HG03558 (cell line): Measurements from ENCODE around the gene GALNT4.

ENCODE experiments used
- ATAC-seq: cut with Tn5 transposase; IDR thresholded peaks from one replicate; pipeline ENCODE4 v1.9.1; 2021; ENCODE audit warnings: moderate number of reproducible peaks; ENCODE audit not compliant: unreplicated experiment; ENCODE audit errors: extremely low read depth

The GALNT4 gene

DNA sequence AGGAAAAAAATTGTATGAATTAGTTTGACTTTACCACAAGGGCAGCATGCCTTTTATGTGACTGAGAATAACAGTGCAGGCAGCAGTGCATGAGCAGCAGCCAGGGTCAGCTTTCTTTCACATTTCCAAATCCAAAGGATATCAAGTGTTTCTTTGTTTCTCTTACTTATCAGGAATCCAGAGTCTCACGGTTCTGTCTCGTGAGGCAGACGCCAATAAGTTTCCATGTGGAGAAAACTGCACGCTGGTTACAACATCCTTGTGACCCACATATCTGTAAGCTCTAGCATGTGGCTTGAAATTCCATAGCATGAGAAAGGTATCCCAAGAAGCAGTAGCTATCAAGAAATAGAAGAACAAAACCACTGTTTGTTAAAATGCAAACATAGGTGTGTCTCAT is 27.6 kb downstream of the GALNT4 start:
- ATAC-seq: no peak

DNA sequence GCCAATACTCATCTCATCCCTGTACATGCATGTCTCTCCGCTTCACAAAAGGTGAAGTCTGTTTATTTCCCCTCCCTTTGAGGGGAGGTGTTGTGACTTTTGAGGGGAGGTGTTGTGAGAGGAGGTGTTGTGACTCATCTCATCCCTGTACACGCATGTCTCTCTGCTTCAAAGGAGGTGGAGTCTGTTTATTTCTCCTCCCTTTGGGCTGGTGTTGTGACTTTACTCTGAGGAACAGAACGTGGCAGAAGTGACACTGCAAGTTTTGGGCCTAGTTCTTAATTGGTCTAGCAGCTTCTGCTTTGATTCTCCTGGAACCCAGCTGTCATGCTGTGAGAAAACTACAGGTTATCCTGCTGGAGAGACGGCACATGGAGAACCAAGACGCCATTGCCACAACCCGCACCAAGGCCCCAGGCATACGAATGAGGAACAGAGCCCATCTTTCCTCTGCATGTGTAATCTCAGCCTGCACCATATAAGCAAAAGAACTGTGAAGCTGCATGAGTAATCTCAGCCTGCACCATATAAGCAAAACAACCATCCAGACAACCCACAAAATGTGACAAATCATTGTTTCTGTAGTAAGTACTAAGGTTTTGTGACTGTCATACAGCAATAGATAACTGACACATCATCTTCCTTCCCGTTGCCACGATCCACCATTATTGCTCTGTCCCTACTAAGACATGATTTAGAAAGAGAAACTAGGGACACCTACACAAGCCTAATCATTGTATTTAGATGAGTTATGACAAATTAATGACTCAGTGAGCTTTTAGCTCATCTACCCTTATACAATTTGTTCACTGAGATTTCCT is 30.0 kb downstream of the GALNT4 start:
- peak; percentile 37 for ATAC-seq

DNA sequence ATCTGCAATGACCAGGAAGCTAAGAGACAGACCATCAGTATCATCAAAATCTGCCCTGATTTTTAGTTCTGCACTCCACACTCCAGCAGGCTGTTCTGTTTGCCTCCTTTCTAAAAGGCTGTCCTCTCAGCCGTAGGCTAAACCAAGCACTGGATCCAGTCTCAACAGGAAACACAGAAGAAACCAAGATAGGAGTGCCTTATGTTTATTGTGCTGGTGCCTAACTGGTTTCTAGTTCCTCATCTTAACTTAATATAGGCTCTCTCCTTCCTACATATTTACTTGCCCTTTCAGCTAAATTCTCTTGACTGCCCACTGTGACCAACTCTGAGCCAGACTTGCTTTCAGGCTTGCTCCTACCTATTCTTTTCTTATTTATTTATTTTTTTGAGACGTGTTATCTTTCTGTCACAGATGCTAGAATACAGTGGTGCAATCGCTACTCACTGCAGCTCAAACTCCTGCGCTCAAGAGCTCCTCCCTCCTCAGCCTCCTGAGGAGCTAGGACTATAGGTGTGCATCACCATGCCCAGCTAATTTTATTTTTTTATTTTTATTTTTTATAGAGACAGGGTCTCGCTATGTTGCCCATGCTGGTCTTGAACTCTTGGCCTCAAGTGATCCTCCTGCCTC is 30.8 kb downstream of the GALNT4 start:
- no peak for ATAC-seq

DNA sequence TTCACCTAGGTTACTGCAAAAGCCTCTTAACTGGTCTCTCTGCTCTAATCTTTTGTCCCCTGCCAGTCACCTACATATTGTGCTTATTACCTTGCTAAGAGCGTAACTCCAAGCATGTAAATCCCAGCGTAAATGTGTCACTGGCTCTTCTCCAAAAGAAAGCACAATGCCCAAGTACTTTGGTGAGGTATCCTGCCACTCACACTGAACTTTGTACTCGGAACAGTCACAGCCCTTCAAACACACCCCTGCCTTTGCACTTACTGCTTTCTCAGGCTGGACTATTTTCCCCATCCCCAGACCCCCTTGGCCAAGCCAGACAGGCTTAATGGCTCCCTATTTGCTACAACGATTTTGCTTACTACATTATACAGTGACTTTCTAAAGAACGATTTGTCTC is 31.7 kb downstream of the GALNT4 start:
- ATAC-seq: no peak

DNA sequence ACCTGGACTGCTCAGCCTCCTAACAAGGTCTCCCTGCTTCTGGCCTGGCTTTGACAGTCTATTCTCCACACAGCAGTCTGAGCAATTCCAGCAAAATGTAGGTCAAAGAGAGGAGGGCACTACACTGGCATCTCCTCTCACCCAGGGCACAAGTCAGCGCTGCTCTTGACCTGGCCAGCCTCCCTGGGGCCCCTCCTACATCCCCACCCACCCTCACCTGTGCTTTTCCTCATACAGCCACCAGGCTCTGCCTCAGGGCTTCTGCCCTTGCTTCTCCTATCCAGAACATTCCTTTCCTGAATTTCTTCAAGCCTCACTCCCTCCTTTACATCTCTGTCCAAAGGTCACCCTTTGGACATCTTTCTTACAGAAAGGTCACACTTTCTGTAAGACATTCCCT is 33.7 kb downstream of the GALNT4 start:
- no peak for ATAC-seq

DNA sequence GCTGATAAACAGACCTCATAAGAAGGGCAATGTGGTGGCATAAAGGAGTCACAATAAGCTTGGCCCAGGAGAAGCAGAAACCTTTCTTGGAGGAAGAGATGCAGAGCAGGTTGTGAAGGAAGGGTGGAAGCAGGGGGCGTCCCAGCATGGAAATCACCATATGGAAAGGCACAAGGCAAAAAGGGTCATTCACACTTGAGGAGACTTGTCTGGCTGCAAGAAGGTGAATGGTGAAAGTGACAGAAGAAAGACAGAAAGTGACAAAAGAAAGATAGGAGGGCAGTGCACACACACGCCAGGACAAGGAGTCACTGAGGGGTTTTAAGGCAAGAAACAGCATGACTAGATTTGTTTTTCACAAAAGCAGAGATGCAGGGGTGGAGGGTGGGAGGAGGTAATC is 38.3 kb downstream of the GALNT4 start:
- ATAC-seq: no peak

DNA sequence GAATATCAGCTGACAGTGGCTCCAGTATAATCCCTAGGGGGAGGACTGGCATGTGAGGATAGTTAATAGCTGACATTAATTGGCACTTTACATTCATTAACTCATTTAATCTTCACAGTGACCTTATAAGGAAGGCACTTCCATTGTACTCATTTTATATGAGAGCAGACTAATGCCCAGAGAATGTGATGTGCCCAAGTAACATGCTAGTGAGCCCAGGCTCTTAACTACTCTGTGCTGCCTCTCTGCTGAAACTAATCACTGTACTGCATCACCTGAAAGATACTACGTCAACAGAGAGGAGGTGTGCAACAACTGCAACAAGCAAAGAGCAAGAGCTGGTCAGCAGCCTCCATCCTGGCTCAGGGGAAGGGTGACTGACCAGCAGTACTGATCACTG is 40.1 kb downstream of the GALNT4 start:
- ATAC-seq: no peak

DNA sequence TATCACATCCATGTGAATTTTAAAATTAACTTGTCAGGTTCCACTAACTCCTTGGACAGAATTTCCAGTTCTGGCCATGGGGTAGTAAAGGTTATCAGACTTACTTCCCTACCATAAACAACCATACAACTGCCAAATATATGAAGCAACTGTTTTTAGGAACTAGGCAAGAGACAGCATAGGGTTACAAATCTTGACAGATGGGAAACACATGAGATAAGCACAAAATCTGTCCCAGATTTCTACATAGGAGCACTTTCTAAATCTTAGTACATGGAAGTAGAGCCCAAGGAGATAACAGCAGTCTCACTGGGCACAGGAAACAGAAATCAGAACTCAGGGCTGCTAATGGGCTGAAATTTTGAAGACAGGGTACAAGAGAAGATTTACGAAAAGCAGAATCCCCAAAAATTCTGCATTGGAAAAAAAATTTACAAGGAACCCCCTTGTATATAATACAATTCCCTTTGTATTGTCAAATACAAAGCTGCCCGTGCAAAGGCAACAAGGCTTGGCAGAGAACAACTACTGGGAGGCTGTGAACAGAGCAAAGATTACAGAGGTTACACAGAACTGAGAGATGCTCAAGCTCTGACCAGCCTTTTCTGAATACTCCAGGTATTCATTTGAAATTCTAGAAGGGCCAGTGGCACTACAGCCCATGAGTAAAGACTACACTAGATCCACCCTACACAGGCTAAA is 43.2 kb downstream of the GALNT4 start:
- no peak for ATAC-seq

DNA sequence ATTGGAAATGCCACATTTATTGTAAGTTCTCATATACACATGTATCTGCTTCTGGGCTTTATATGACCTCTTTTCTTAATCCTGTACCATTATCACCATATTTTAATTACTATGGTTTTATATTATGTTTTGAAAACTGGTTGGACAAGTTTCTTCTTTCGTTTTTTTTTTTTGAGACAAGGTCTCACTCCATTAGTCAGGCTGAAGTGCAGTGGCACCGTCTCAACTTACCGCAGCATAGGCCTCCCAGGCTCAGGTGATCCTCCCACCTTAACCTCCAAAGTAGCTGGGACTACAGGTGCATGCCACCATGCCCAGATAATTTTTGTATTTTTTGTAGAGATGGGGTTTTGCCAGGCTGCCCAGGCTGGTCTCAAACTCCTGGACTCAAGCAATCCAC is 44.6 kb downstream of the GALNT4 start:
- no peak for ATAC-seq

DNA sequence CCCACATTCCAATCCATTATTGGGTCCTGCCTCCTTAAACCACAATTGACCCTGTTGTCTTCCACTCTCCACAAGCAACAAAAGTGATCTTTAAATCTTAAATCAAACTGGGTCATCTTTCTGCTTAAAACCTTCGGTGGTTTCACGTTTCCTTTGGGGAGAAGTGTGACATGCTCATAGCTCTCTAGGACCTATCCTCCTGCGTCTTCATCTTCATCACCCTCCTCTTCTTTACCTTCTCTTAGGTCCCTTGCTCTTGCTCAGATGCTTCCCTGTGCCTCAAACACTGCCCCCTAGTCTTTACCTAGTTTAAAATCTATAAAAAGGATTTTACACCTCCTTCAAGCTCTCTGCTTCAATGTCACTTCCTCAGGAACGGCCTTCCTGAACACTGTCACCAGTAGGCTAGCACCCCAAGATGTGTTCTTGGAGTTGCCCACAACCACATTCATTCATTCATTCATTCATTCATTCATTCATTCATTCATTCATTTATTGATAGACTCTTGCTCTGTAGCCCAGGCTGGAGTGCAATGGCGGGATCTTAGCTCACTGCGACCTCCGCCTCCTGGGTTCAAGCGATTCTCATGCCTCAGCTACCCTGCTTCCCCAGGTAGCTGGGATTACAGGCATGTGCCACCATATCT is 46.8 kb downstream of the GALNT4 start:
- ATAC-seq: no peak

DNA sequence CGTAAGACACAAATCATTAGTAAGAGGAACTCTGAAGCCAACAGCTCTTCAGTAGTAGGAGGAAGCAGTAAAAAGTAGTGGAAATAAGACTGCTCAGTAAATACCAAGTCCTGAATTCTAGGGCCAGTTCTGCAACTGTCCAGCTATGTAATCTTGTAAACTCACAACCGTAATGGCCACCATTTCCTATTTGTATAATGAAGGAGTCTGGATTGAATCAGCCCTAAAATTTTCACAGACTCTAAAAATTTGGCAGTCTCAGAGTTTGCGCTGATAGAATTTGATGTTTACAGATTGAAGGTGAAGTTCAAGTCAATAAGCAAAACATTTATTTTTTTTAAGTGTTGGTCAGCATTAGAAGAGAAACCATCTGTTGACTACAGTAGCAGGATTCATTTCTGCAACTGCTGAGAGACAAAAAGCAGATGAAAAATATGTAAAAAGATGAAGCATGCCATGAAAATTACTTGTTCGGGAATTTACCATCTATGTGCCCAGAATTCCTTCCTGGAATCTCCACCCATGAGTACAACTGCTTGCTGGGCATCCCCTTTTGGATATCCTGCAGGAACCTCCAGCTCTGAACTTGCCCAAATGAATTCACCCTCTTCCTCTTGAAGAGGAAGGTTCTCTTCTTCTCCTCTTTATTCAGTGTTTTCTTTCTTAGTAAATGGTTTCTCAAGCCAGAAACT is 47.5 kb downstream of the GALNT4 start:
- ATAC-seq: no peak

DNA sequence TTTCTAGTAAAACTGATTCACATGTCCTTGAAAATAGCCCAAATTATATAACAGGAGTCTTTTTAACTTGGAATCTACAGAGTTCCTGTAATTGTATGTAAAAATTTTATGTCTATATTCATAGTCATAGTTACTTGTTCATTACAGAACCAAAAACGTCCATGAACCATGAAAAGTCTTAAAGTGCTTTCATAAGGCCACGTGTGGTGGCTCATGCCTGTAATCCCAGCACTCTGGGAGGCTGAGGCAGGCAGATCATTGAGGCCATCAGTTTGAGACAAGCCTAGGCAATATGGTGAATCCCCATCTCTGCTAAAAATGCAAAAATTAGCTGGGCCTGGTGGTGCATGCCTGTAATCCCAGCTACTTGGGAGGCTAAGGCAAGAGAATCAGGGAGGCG is 48.4 kb downstream of the GALNT4 start:
- no peak for ATAC-seq

DNA sequence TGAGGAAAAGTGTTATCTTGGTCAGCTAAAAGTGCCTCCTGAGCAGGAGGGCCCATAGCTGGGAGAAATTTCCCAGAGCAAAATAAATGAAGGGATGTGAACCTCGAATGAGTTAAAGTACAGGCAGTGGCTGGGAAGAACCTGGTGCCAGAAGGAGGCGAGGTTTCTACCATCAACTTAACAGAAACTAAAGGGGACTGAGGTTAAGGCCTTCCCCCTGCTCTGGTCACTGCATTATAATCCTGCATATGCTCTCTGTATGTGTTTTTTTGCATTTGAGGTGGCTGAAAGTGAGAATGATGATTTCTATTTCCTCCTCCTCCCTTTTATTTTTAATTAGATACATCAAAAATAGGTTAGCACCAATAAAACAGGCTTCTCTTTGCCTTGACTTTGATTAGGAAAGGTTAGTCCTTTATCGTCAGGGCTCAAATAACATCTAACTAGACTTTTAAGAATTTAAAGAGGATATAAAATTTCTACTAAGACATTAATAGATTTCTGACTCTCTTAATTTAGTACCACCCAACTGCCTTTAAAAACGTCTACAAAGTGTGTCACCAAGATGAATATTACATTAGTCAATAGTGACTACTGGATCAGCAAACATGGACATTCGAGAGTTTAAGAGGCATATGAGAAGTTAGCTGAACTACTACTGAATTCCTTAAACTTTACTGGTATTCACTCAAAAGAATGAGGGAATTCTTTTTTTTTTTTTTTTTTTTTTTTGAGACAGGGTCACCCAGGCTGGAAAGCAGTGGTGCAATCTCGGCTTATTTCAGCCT is 49.2 kb downstream of the GALNT4 start:
- ATAC-seq: no peak

DNA sequence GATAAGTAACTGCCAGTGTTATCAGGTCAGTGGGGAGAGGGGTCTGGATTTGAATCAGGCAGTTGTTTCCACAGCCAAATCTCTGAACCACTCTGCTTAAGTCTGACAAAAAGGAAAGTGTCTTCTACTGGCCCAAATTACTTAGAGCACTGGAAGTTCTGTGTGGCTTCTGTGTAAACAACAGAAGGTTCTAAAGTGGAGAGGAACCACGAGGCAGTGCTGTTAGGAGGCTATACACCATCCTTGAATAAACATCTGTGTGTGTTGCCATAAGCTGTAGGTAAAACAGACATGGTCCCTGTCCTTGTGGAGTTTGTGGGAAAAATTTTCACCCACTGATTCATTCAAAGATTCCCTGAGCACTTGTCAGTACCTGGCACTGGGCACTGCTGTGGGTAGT is 50.0 kb downstream of the GALNT4 start:
- ATAC-seq: no peak
